ENCODE results near the gene DOCK2. TPM values are rescaled to one million over a fixed set of nuclear protein-coding genes. Genes with fewer than 3 reads are reported as not detected.

The DOCK2 gene
- total and polyA plus RNA-seq, 2 donors (not counting 1 experiment from before 2014, with no cell fraction given), result 112 to 330 TPM

GRCh38 chr5:169719360-169720314 is 82.6 kb downstream of the DOCK2 start:
- DNase-seq (no peak), ATAC-seq (ENCODE audit: low read depth) (no peak)
- no peak for TF ChIP-seq EZH2 (IDR thresholded peaks at IDR 0.05; ENCODE audit: borderline replicate concordance, insufficient read depth, low read depth, low read length, poor library complexity, severe bottlenecking)
- no peak for TF ChIP-seq CTCF (IDR thresholded peaks at IDR 0.05)
- H3K4me1 ChIP-seq (ENCODE audit: control insufficient read depth in 2 of 2, insufficient read depth in 2 of 2, low read length in 2 of 2), result no peaks in the 10 kb centered on the region
- intact Hi-C loops (cut with micrococcal nuclease), result no loop called here
- WGBS (ENCODE audit: insufficient coverage), result 60% methylated on average over 2 of the region's 7 CpGs
- H3K4me2 ChIP-seq (replicated peaks; ENCODE audit: low read depth, low read length, poor library complexity, severe bottlenecking), result no peak overlapping the region
- H3K36me3 ChIP-seq (replicated peaks in 1 of 2; ENCODE audit: control extremely low read depth in 1 of 2, control insufficient read depth in 1 of 2, extremely low read depth in 1 of 2, insufficient read depth in 2 of 2, low read length in 1 of 2), result peaks cover 47 to 100% of the 10 kb centered on the region in 2 experiments
- POLR2A ChIA-PET, result no interaction called here
- no peaks in the 10 kb centered on the region for H3K27me3 Mint-ChIP-seq
- peaks cover 7% of the 10 kb centered on the region for H4K20me1 ChIP-seq (ENCODE audit: control insufficient read depth, insufficient read depth, low read length, poor library complexity, severe bottlenecking)
- no peaks in the 10 kb centered on the region for H3K9me3 ChIP-seq (ENCODE audit: control extremely low read depth in 1 of 3, control insufficient read depth in 2 of 3, insufficient read depth in 1 of 3, low read length in 2 of 3)
- H3K4me1 Mint-ChIP-seq, result no peaks in the 10 kb centered on the region
- H3K27ac Mint-ChIP-seq, result no peak overlapping the region
- H3K27me3 ChIP-seq (replicated peaks in 1 of 4; ENCODE audit: control extremely low read depth in 1 of 4, control insufficient read depth in 3 of 4, insufficient read depth in 4 of 4, low read length in 3 of 4), result no peaks in the 10 kb centered on the region
- H3K4me3 ChIP-seq (ENCODE audit: control extremely low read depth in 1 of 5, extremely low read depth in 1 of 5, insufficient read depth in 1 of 5, low read depth in 2 of 5, low read length in 4 of 5), result no peak overlapping the region
- H3K9ac ChIP-seq (ENCODE audit: low read length), result no peak overlapping the region
- CTCF ChIA-PET, result interaction anchor here (1.0 kb wide), 1 partner anchor 8 kb away, joined by 4 read pairs; no protein-coding TSS in a partner anchor
- peaks cover 3% of the 10 kb centered on the region for H3K9me3 Mint-ChIP-seq (ENCODE audit: insufficient read depth)
- no peak overlapping the region for H3K4me3 Mint-ChIP-seq
- H3K79me2 ChIP-seq (ENCODE audit: control insufficient read depth, insufficient read depth, low read length), result peaks cover 28% of the 10 kb centered on the region
- H3K27ac ChIP-seq (ENCODE audit: low read length in 2 of 2), result no peak overlapping the region
- no peak overlapping the region for H2AFZ ChIP-seq (ENCODE audit: insufficient read depth, low read depth, low read length, poor library complexity, severe bottlenecking)

- H3K4me3 Mint-ChIP-seq, result no peak overlapping the region
- no peak overlapping the region for H2AFZ ChIP-seq (ENCODE audit: insufficient read depth, low read depth, low read length, poor library complexity, severe bottlenecking)
- no peaks in the 10 kb centered on the region for H3K27me3 ChIP-seq (replicated peaks in 1 of 4; ENCODE audit: control extremely low read depth in 1 of 4, control insufficient read depth in 3 of 4, insufficient read depth in 4 of 4, low read length in 3 of 4)
- no peak for TF ChIP-seq CTCF (IDR thresholded peaks at IDR 0.05)
- no peak for TF ChIP-seq EZH2 (IDR thresholded peaks at IDR 0.05; ENCODE audit: borderline replicate concordance, insufficient read depth, low read depth, low read length, poor library complexity, severe bottlenecking)
- whole genome bisulfite sequencing (ENCODE audit: insufficient coverage), result 100% methylated on average over 1 of the region's 2 CpGs
- CTCF ChIA-PET, result no interaction called here
- no peaks in the 10 kb centered on the region for H3K27me3 Mint-ChIP-seq
- H3K27ac ChIP-seq (ENCODE audit: low read length in 2 of 2), result no peak overlapping the region
- no peak overlapping the region for H3K4me2 ChIP-seq (replicated peaks; ENCODE audit: low read depth, low read length, poor library complexity, severe bottlenecking)
- H3K36me3 ChIP-seq (replicated peaks in 1 of 2; ENCODE audit: control extremely low read depth in 1 of 2, control insufficient read depth in 1 of 2, extremely low read depth in 1 of 2, insufficient read depth in 2 of 2, low read length in 1 of 2), result peaks cover 46 to 92% of the 10 kb centered on the region in 2 experiments
- H3K27ac Mint-ChIP-seq, result no peak overlapping the region
- peaks cover 30% of the 10 kb centered on the region for H3K79me2 ChIP-seq (ENCODE audit: control insufficient read depth, insufficient read depth, low read length)
- POLR2A ChIA-PET, result no interaction called here
- H3K9me3 ChIP-seq (ENCODE audit: control extremely low read depth in 1 of 3, control insufficient read depth in 2 of 3, insufficient read depth in 1 of 3, low read length in 2 of 3), result no peaks in the 10 kb centered on the region
- H3K9ac ChIP-seq (ENCODE audit: low read length), result no peak overlapping the region
- ATAC-seq (ENCODE audit: low read depth) (no peak), DNase-seq (no peak)
- H4K20me1 ChIP-seq (ENCODE audit: control insufficient read depth, insufficient read depth, low read length, poor library complexity, severe bottlenecking), result peaks cover 7% of the 10 kb centered on the region
- peaks cover 3% of the 10 kb centered on the region for H3K9me3 Mint-ChIP-seq (ENCODE audit: insufficient read depth)
- intact Hi-C loops (cut with micrococcal nuclease), result no loop called here
- H3K4me1 ChIP-seq (ENCODE audit: control insufficient read depth in 2 of 2, insufficient read depth in 2 of 2, low read length in 2 of 2), result no peaks in the 10 kb centered on the region
- no peak overlapping the region for H3K4me3 ChIP-seq (ENCODE audit: control extremely low read depth in 1 of 5, extremely low read depth in 1 of 5, insufficient read depth in 1 of 5, low read depth in 2 of 5, low read length in 4 of 5)
- H3K4me1 Mint-ChIP-seq, result no peaks in the 10 kb centered on the region
Observed at GRCh38 chr5:169721771-169722170, 84.7 kb downstream of the DOCK2 start.
